ENCODE results near the gene RBM27.

GRCh38 chr5:146243247-146243646 lies 39.8 kb downstream of the RBM27 start:
- TF ChIP-seq EZH2 (IDR thresholded peaks at IDR 0.05) (no peak), POLR2AphosphoS5 (IDR thresholded peaks at IDR 0.05; ENCODE audit: borderline replicate concordance, low read depth, low read length) (no peak)
